H1 (cell line): ENCODE data around the gene GRAMD2A. TPM values are rescaled to one million over a fixed set of nuclear protein-coding genes. Genes with fewer than 3 reads are reported as not detected.

Source experiments
- CTCF ChIA-PET: fragments of 300-600 bp; sonication (Branson Sonifier 250); formaldehyde crosslinking; loops from one replicate; lab custom pipeline; 2021; ENCODE audit not compliant: partially characterized antibody; lab: Charles Lee
- POLR2A ChIA-PET: fragments of 300-600 bp; sonication (Branson Sonifier 250); formaldehyde crosslinking; loops from one replicate; lab custom pipeline; 2021; ENCODE audit warnings: inconsistent platforms; ENCODE audit not compliant: partially characterized antibody; lab: Charles Lee
- DNase-seq, 2 experiments: peaks; one replicate each; pipeline versions ENCODE4 v3.0.0 to v3.0.0-alpha.2; 2010 to 2022; ENCODE audit warnings: low spot score in 2 of 2, low read depth in 1 of 2, mixed read lengths in 1 of 2
- FAIRE-seq: peaks from 2 replicates; lab custom pipeline; 2011; peaks lifted over from hg19 to GRCh38; lab: Jason Lieb, UNC
- H2AFZ ChIP-seq: 2 replicates; pipeline ENCODE4 v1.8.1; 2012; ENCODE audit warnings: low read length, inconsistent platforms
- H2AK5ac ChIP-seq: 2 replicates; pipeline ENCODE4 v1.6.1; 2013; ENCODE audit warnings: low read depth, low read length
- H2BK120ac ChIP-seq: replicated peaks from 2 replicates; pipeline ENCODE3; 2013; ENCODE audit warnings: low read depth, low read length, inconsistent platforms
- H2BK12ac ChIP-seq: 2 replicates; pipeline ENCODE4 v1.6.1; 2013; ENCODE audit warnings: low read depth, low read length
- H2BK15ac ChIP-seq: 2 replicates; pipeline ENCODE4 v1.6.1; 2013; ENCODE audit warnings: low read length
- H2BK20ac ChIP-seq: 2 replicates; pipeline ENCODE4 v1.6.1; 2013; ENCODE audit warnings: low read length
- H2BK5ac ChIP-seq: 2 replicates; pipeline ENCODE4 v1.6.1; 2013; ENCODE audit warnings: low read depth, low read length
- H3K14ac ChIP-seq: 2 replicates; pipeline ENCODE4 v1.6.1; 2013; ENCODE audit warnings: inconsistent platforms; ENCODE audit not compliant: insufficient read length
- H3K18ac ChIP-seq: 2 replicates; pipeline ENCODE4 v1.6.1; 2013; ENCODE audit warnings: low read length; ENCODE audit errors: extremely low read depth
- H3K23ac ChIP-seq: 2 replicates; pipeline ENCODE4 v1.6.1; 2013; ENCODE audit warnings: inconsistent platforms; ENCODE audit not compliant: insufficient read length
- H3K23me2 ChIP-seq: 2 replicates; pipeline ENCODE4 v1.6.1; 2013; ENCODE audit warnings: low read depth, low read length
- H3K27ac ChIP-seq: 2 replicates; pipeline ENCODE4 v1.6.1; 2011; ENCODE audit warnings: low read depth, low read length, inconsistent platforms
- H3K27me3 ChIP-seq, 4 experiments: replicated peaks in 1 of 4; 1 replicate in 1 of 4; 2 replicates in 3 of 4; pipeline versions ENCODE4 v1.6.1 to v1.8.1; 2011 to 2013; ENCODE audit warnings: low read length in 3 of 4, mild to moderate bottlenecking in 3 of 4, inconsistent platforms in 2 of 4, mixed read lengths in 2 of 4, moderate library complexity in 1 of 4; ENCODE audit not compliant: control insufficient read depth in 3 of 4, insufficient read depth in 3 of 4; ENCODE audit errors: extremely low read depth in 1 of 4
- H3K36me3 ChIP-seq, 4 experiments: 2 replicates each; pipeline versions ENCODE4 v1.6.1 to v1.8.1; 2011 to 2013; ENCODE audit warnings: mild to moderate bottlenecking in 4 of 4, low read length in 3 of 4, moderate library complexity in 2 of 4, control low read depth in 1 of 4, inconsistent platforms in 1 of 4; ENCODE audit not compliant: insufficient read depth in 4 of 4, control insufficient read depth in 2 of 4
- H3K4ac ChIP-seq: replicated peaks from 2 replicates; pipeline ENCODE3; 2013; ENCODE audit warnings: low read length, low read depth, mixed read lengths, inconsistent platforms; ENCODE audit not compliant: insufficient read length
- H3K4me1 ChIP-seq, 4 experiments: replicated peaks in 1 of 4; 1 replicate in 1 of 4; 2 replicates in 3 of 4; pipeline versions ENCODE4 v1.6.1 to v1.8.1; 2011 to 2013; ENCODE audit warnings: low read length in 3 of 4, inconsistent platforms in 2 of 4, mixed read lengths in 1 of 4; ENCODE audit not compliant: insufficient read depth in 4 of 4, control insufficient read depth in 3 of 4
- H3K4me2 ChIP-seq, 2 experiments: 2 replicates each; pipeline versions ENCODE4 v1.6.1 to v1.8.1; 2011 to 2013; ENCODE audit warnings: low read depth in 2 of 2, low read length in 2 of 2, control low read depth in 1 of 2, inconsistent platforms in 1 of 2, mild to moderate bottlenecking in 1 of 2; ENCODE audit not compliant: insufficient read depth in 1 of 2
- H3K4me3 ChIP-seq, 4 experiments: fragments of 200-600, 300-600 bp in 1 of 4; sonication (generic), shearing (Covaris generic), sonication (Bioruptor Twin) in 1 of 4; 2 replicates each; pipeline versions ENCODE4 v1.5.1 to v1.8.1; 2011 to 2016; ENCODE audit warnings: low read length in 4 of 4, low read depth in 3 of 4, control low read depth in 2 of 4, inconsistent platforms in 2 of 4, mild to moderate bottlenecking in 2 of 4, mixed read lengths in 1 of 4, moderate library complexity in 1 of 4; ENCODE audit not compliant: insufficient read depth in 2 of 4; ENCODE audit errors: extremely low read depth in 1 of 4
- H3K56ac ChIP-seq: replicated peaks from 2 replicates; pipeline ENCODE3; 2013; ENCODE audit warnings: low read depth, mild to moderate bottlenecking, mixed read lengths, low read length, inconsistent platforms; ENCODE audit not compliant: insufficient read length
- H3K79me1 ChIP-seq: 2 replicates; pipeline ENCODE4 v1.6.1; 2013; ENCODE audit warnings: low read depth, low read length, control low read depth
- H3K79me2 ChIP-seq, 2 experiments: 2 replicates each; pipeline versions ENCODE4 v1.6.1 to v1.8.1; 2012 to 2013; ENCODE audit warnings: low read length in 2 of 2, mild to moderate bottlenecking in 2 of 2, inconsistent platforms in 1 of 2; ENCODE audit not compliant: insufficient read depth in 2 of 2, control insufficient read depth in 1 of 2
- H3K9ac ChIP-seq, 4 experiments: replicated peaks in 1 of 4; 1 replicate in 1 of 4; 2 replicates in 3 of 4; pipeline versions ENCODE4 v1.6.1 to v1.8.1; 2011 to 2013; ENCODE audit warnings: low read depth in 3 of 4, low read length in 3 of 4, control low read depth in 2 of 4, mild to moderate bottlenecking in 2 of 4, moderate library complexity in 2 of 4, inconsistent platforms in 1 of 4; ENCODE audit errors: extremely low read depth in 1 of 4
- H3K9me3 ChIP-seq, 2 experiments: 2 replicates each; pipeline versions ENCODE4 v1.6.1 to v1.8.1; 2012 to 2013; ENCODE audit warnings: mild to moderate bottlenecking in 2 of 2, moderate library complexity in 2 of 2, control low read depth in 1 of 2, inconsistent platforms in 1 of 2, low read depth in 1 of 2, low read length in 1 of 2, mixed read lengths in 1 of 2; ENCODE audit not compliant: insufficient read depth in 2 of 2
- H4K20me1 ChIP-seq, 2 experiments: replicated peaks in 1 of 2; 2 replicates each; pipeline versions ENCODE3 to v1.8.1; 2011 to 2013; ENCODE audit warnings: inconsistent platforms in 2 of 2, low read length in 2 of 2, mild to moderate bottlenecking in 1 of 2; ENCODE audit not compliant: insufficient read depth in 2 of 2, control insufficient read depth in 1 of 2
- H4K5ac ChIP-seq: 2 replicates; pipeline ENCODE4 v1.6.1; 2013; ENCODE audit warnings: low read length, low read depth, mixed read lengths, inconsistent platforms; ENCODE audit not compliant: insufficient read length
- H4K8ac ChIP-seq: 2 replicates; pipeline ENCODE4 v1.8.0; 2013; ENCODE audit warnings: mild to moderate bottlenecking, moderate library complexity, low read length, inconsistent platforms; ENCODE audit not compliant: insufficient read depth; ENCODE audit errors: extremely low read depth
- H4K91ac ChIP-seq: replicated peaks from 2 replicates; pipeline ENCODE3; 2013; ENCODE audit warnings: low read length, mixed read lengths, inconsistent platforms; ENCODE audit not compliant: insufficient read length
- ASH2L ChIP-seq: fragments of 200-600, 300-600 bp; sonication (generic); IDR thresholded peaks from one replicate; pipeline ENCODE4 v1.7.1; 2017; ENCODE audit warnings: low read length
- CBX8 ChIP-seq: fragments of 300-800, 300-1000 bp; sonication (generic); IDR thresholded peaks from 2 replicates; pipeline ENCODE4 v1.7.1; 2016; ENCODE audit warnings: low read depth, low read length, borderline replicate concordance
- HDAC2 ChIP-seq, 2 experiments: fragments of 300-600 bp in 1 of 2; sonication (generic) in 1 of 2; IDR thresholded peaks; 2 replicates each; pipeline ENCODE4 v1.6.1; 2011 to 2012; ENCODE audit warnings: low read depth in 2 of 2, low read length in 2 of 2, mild to moderate bottlenecking in 2 of 2, moderate library complexity in 2 of 2, borderline replicate concordance in 1 of 2, inconsistent platforms in 1 of 2
- NRF1 ChIP-seq: IDR thresholded peaks from 2 replicates; pipeline ENCODE4 v1.6.1; 2011; ENCODE audit warnings: mild to moderate bottlenecking, low read depth, low read length, improper control_type of control experiment
- POLR2A ChIP-seq, 2 experiments: IDR thresholded peaks; 1 replicate in 1 of 2; 2 replicates in 1 of 2; pipeline ENCODE4 v1.6.1; 2011; ENCODE audit warnings: low read depth in 2 of 2, low read length in 2 of 2, mild to moderate bottlenecking in 2 of 2; ENCODE audit errors: control extremely low read depth in 1 of 2
- RAD21 ChIP-seq, 2 experiments: IDR thresholded peaks in 1 of 2; conservative IDR thresholded peaks in 1 of 2; 2 replicates each; pipeline ENCODE4 v1.6.1; 2011; ENCODE audit warnings: low read depth in 2 of 2, low read length in 2 of 2, improper control_type of control experiment in 1 of 2, inconsistent platforms in 1 of 2, mild to moderate bottlenecking in 1 of 2, moderate library complexity in 1 of 2
- RBBP5 ChIP-seq: IDR thresholded peaks from 2 replicates; pipeline ENCODE4 v1.7.1; 2012; ENCODE audit warnings: low read depth, mild to moderate bottlenecking, inconsistent platforms, low read length, moderate library complexity, borderline replicate concordance
- SIN3A ChIP-seq, 2 experiments: IDR thresholded peaks in 1 of 2; conservative IDR thresholded peaks in 1 of 2; 2 replicates each; pipeline ENCODE4 v1.6.1; 2011 to 2012; ENCODE audit warnings: low read length in 2 of 2, improper control_type of control experiment in 1 of 2, low read depth in 1 of 2, mild to moderate bottlenecking in 1 of 2
- SP1 ChIP-seq: IDR thresholded peaks from 2 replicates; pipeline ENCODE4 v1.6.1; 2011; ENCODE audit warnings: low read depth, low read length
- WGBS, 2 experiments: shearing (Covaris generic) in 1 of 2; methylation state at CpG; one replicate each; pipeline versions ENCODE4 v1.1.6 to v1.1.7; 2013 to 2015; ENCODE audit warnings: low lambda C conversion rate in 2 of 2, mixed read lengths in 2 of 2, inconsistent platforms in 1 of 2, low coverage in 1 of 2, missing lambda C conversion rate in 1 of 2; ENCODE audit not compliant: insufficient replicate concordance in 2 of 2, insufficient coverage in 1 of 2, insufficient read length in 1 of 2; ENCODE audit errors: extremely low coverage in 1 of 2, missing lambda C conversion rate in 1 of 2; 5-methylcytosine and 5-hydroxymethylcytosine counted together
- polyA plus RNA-seq, 7 experiments: library from polyadenylated mRNA; depleted of rRNA in 3 of 7; stranded (reverse) in 5 of 7; unstranded in 2 of 7; fragments of >200 nt in 5 of 7; fragments of 200-250 nt in 2 of 7; gene quantifications; 1 replicate in 5 of 7; 2 replicates in 1 of 7; 4 replicates in 1 of 7; pipeline versions ENCODE4 v1.2.1 to v1.2.3, GENCODE V29; 2011 to 2013; ENCODE audit warnings: missing spikeins in 2 of 7, mixed read lengths in 2 of 7
- total RNA-seq: library from RNA; stranded (reverse); fragmentation: NEBNext Ultra II Directional; extraction: Animal tissue kit (Norgen Biotek cat#: 25700); gene quantifications from 2 replicates; pipeline ENCODE4 v1.2.1, GENCODE V29; 2021
- TF ChIP-seq, protein P1 (sequence below): IDR thresholded peaks from 2 replicates; pipeline ENCODE4 v1.6.1; 2011; ENCODE audit warnings: low read depth, mild to moderate bottlenecking, low read length; ENCODE audit not compliant: insufficient read depth
- TF ChIP-seq, protein P2 (sequence below): IDR thresholded peaks from 2 replicates; pipeline ENCODE4 v1.6.1; 2012; ENCODE audit warnings: inconsistent platforms

The GRAMD2A gene
- total and polyA plus RNA-seq, 2 of the 8 experiments (the other 6 are each of a cell fraction or from before 2014, with no cell fraction given) = 0.57 to 1.5 TPM

DNA sequence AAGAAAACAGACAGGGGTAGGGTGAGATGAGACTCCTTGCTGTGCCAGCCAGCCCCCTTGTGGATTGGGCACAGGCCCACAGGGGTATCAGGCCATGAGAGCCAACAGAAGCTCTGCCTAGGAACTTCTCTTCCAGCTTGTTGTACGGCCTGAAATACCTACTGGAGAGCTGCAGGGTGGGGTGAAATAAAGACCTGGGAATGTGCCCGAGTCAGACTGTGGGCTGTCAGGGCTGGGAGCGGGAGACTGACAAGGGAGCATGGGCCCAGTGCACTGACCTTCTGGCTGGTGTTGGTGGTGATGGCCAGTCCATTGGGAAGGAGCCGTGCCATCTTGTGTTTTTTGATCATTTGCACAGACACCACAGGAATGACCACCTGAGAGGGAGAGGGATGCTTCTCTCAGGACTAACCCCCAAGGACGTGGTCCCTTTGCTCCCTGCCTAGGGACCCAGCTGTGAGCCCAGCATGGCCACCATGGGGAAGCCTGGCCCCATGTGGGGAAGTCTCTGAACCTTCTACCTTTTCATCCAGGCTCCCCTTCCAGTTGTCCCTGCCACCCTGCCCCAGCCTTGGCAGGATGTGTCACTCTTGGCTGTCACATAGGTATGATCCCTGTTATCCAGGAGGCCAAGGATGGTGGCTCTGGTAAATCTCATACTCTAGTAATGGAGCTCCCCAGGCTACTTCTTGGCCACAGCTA, 30.7 kb downstream of the GRAMD2A start:
- H2BK120ac ChIP-seq = no peak overlapping the region
- no peaks in the 10 kb centered on the region for H3K23me2 ChIP-seq
- peaks cover 0 to 8% (median 2%) of the 10 kb centered on the region in 4 experiments; a peak in 3 of 7 replicates for H3K4me1 ChIP-seq
- no peak overlapping the region for H4K8ac ChIP-seq
- DNase-seq (no peak), FAIRE-seq (no peak)
- POLR2A ChIA-PET = interaction anchor here (0.6 kb wide), 1 partner anchor 8 kb away, joined by 4 read pairs; no protein-coding TSS in a partner anchor
- H3K4ac ChIP-seq = no peak overlapping the region
- no peak overlapping the region for H3K18ac ChIP-seq
- no peak overlapping the region for H3K4me3 ChIP-seq
- no peak overlapping the region for H3K56ac ChIP-seq
- CTCF ChIA-PET = interaction anchor here (0.6 to 1.4 kb wide), 4 partner anchors 10 to 16 kb away, joined by 3 to 4 read pairs (median 3); no protein-coding TSS in a partner anchor
- no peak overlapping the region for H4K91ac ChIP-seq
- no peak overlapping the region for H2BK20ac ChIP-seq
- no peaks in the 10 kb centered on the region for H3K79me2 ChIP-seq
- H3K27me3 ChIP-seq = no peaks in the 10 kb centered on the region
- H3K79me1 ChIP-seq = no peaks in the 10 kb centered on the region
- H3K27ac ChIP-seq = no peak overlapping the region
- WGBS, 2 experiments = 86% methylated on average over 5 of the region's 5 CpGs; no CpG with 5 or more reads in 1 of the 2 experiments
- H4K5ac ChIP-seq = no peak overlapping the region
- H2AK5ac ChIP-seq = no peak overlapping the region
- H3K9ac ChIP-seq = no peak overlapping the region
- no peak overlapping the region for H2AFZ ChIP-seq
- H2BK12ac ChIP-seq = no peak overlapping the region
- no peak overlapping the region for H2BK5ac ChIP-seq
- H3K23ac ChIP-seq = no peak overlapping the region
- H3K14ac ChIP-seq = no peak overlapping the region
- H3K4me2 ChIP-seq = no peak overlapping the region
- H3K36me3 ChIP-seq = no peaks in the 10 kb centered on the region
- no peaks in the 10 kb centered on the region for H3K9me3 ChIP-seq
- H4K20me1 ChIP-seq = no peaks in the 10 kb centered on the region
- H2BK15ac ChIP-seq = no peak overlapping the region
- TF ChIP-seq RBBP5 = no peak
- TF ChIP-seq POLR2A (IDR thresholded peaks at IDR 0.05; ENCODE audit: control extremely low read depth in 1 of 2, low read depth in 2 of 2, low read length in 2 of 2) = no peak
- TF ChIP-seq, protein P1, sequence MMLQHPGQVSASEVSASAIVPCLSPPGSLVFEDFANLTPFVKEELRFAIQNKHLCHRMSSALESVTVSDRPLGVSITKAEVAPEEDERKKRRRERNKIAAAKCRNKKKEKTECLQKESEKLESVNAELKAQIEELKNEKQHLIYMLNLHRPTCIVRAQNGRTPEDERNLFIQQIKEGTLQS = no peak
- TF ChIP-seq, protein P2, sequence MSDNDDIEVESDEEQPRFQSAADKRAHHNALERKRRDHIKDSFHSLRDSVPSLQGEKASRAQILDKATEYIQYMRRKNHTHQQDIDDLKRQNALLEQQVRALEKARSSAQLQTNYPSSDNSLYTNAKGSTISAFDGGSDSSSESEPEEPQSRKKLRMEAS = no peak
- TF ChIP-seq CBX8 = no peak
- TF ChIP-seq SIN3A (conservative IDR thresholded peaks at IDR 0.05 in 1 of 2, IDR thresholded peaks at IDR 0.05 in 1 of 2; ENCODE audit: low read depth in 1 of 2, low read length in 2 of 2) = no peak
- TF ChIP-seq NRF1 = no peak
- no peak for TF ChIP-seq HDAC2 (IDR thresholded peaks at IDR 0.05; ENCODE audit: borderline replicate concordance in 1 of 2, low read depth in 2 of 2, low read length in 2 of 2)
- TF ChIP-seq RAD21 (IDR thresholded peaks at IDR 0.05 in 1 of 2, conservative IDR thresholded peaks at IDR 0.05 in 1 of 2; ENCODE audit: low read depth in 2 of 2, low read length in 2 of 2) = no peak
- TF ChIP-seq ASH2L = no peak
- no peak for TF ChIP-seq SP1
